Upper lobe of left lung (tissue), 6 donors: Measurements from ENCODE around the gene FKBP9. TPM values are rescaled to one million over a fixed set of nuclear protein-coding genes. Genes with fewer than 3 reads are reported as not detected.

Experiments used
- ATAC-seq, 2 donors: fragments of 200-7000 bp; cut with Tn5 transposase; one replicate each; pipeline ENCODE4 v1.9.1; 2022; ENCODE audit warnings: mild to moderate bottlenecking in 2 of 2, moderate library complexity in 2 of 2; ENCODE audit not compliant: low FRiP score in 2 of 2
- DNase-seq, 2 donors: peaks; one replicate each; pipeline ENCODE4 v3.0.0-alpha.2; 2019 to 2020
- H3K27ac ChIP-seq, 4 donors: fragments of 200-600 bp; sonication (generic); one replicate each; pipeline ENCODE4 v1.5.1; 2016 to 2019
- H3K27me3 ChIP-seq, 4 donors: fragments of 200-600 bp; sonication (generic); one replicate each; pipeline ENCODE4 v1.5.1; 2017 to 2019
- H3K36me3 ChIP-seq, 4 donors: fragments of 200-600 bp; sonication (generic); one replicate each; pipeline ENCODE4 v1.5.1; 2016 to 2019
- H3K4me1 ChIP-seq, 4 donors: fragments of 200-600 bp; sonication (generic); one replicate each; pipeline ENCODE4 v1.5.1; 2018 to 2019
- H3K4me3 ChIP-seq, 4 donors: fragments of 200-600 bp; sonication (generic); one replicate each; pipeline ENCODE4 v1.5.1; 2017 to 2019; ENCODE audit warnings: mild to moderate bottlenecking in 2 of 4, moderate library complexity in 1 of 4
- H3K9me3 ChIP-seq, 4 donors: fragments of 200-600 bp; sonication (generic); one replicate each; pipeline ENCODE4 v1.5.1; 2018 to 2019
- EP300 ChIP-seq, 4 donors: sonication (generic); formaldehyde crosslinking; IDR thresholded peaks; one replicate each; pipeline ENCODE4 v1.5.1; 2017; ENCODE audit warnings: antibody characterized with exemption in 4 of 4, control low read depth in 2 of 4
- POLR2A ChIP-seq, 4 donors: fragments of 450-650 bp; IDR thresholded peaks; one replicate each; pipeline ENCODE4 v1.5.1; 2016 to 2017; ENCODE audit warnings: antibody characterized with exemption in 4 of 4, mild to moderate bottlenecking in 2 of 4
- POLR2AphosphoS5 ChIP-seq, 2 donors: sonication (generic); formaldehyde crosslinking; IDR thresholded peaks; one replicate each; pipeline ENCODE4 v1.5.1; 2017; ENCODE audit warnings: antibody characterized with exemption in 2 of 2
- WGBS, 2 donors: methylation state at CpG; one replicate each; pipeline ENCODE4 v1.1.5; 2017 to 2018; 5-methylcytosine and 5-hydroxymethylcytosine counted together
- small RNA-seq, 4 donors: library from RNA; depleted of rRNA; stranded (forward); fragments of <200 nt; gene quantifications; one replicate each; pipeline ENCODE3, GENCODE V24; 2016
- total RNA-seq, 6 donors: library from RNA; depleted of rRNA in 4 of 6; stranded (reverse); fragments of >200 nt in 4 of 6; gene quantifications; one replicate each; pipeline versions ENCODE4 v1.1.0 to v1.2.1, GENCODE V29; 2016 to 2021
- TF ChIP-seq, protein P1 (sequence below), 6 experiments: fragments of 450-650 bp in 4 of 6; fragments of 200-600 bp in 2 of 6; sonication (generic) in 2 of 6; IDR thresholded peaks; one replicate each; pipeline ENCODE4 v1.5.1; 2016 to 2019; ENCODE audit warnings: antibody characterized with exemption in 6 of 6
- donor health status: DM: no; HTN: no; CAD: no; lungs with moderate emphysema.
- donor health status: DM: no; HTN: yes; CAD: no; lungs with severe emphysema.

The FKBP9 gene
- total RNA-seq, 6 donors from 2014 or later: 117 to 262 (median 136) TPM

- H3K4me3 ChIP-seq: no peak overlapping the region
- no peak for ATAC-seq
- no peak for DNase-seq
- H3K36me3 ChIP-seq: no peaks in the 10 kb centered on the region
- peak overlapping the region in 2 of 4 donors; percentile 32 to 58 for H3K27ac ChIP-seq
- H3K4me1 ChIP-seq: peaks cover 12 to 29% (median 25%) of the 10 kb centered on the region in 4 donors
- TF ChIP-seq POLR2A (IDR thresholded peaks at IDR 0.05) (no peak), EP300 (IDR thresholded peaks at IDR 0.05) (no peak), POLR2AphosphoS5 (IDR thresholded peaks at IDR 0.05) (no peak)
- TF ChIP-seq, protein P1, sequence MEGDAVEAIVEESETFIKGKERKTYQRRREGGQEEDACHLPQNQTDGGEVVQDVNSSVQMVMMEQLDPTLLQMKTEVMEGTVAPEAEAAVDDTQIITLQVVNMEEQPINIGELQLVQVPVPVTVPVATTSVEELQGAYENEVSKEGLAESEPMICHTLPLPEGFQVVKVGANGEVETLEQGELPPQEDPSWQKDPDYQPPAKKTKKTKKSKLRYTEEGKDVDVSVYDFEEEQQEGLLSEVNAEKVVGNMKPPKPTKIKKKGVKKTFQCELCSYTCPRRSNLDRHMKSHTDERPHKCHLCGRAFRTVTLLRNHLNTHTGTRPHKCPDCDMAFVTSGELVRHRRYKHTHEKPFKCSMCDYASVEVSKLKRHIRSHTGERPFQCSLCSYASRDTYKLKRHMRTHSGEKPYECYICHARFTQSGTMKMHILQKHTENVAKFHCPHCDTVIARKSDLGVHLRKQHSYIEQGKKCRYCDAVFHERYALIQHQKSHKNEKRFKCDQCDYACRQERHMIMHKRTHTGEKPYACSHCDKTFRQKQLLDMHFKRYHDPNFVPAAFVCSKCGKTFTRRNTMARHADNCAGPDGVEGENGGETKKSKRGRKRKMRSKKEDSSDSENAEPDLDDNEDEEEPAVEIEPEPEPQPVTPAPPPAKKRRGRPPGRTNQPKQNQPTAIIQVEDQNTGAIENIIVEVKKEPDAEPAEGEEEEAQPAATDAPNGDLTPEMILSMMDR (IDR thresholded peaks at IDR 0.05): no peak
- 35 to 40% methylated on average over 1 of the region's 1 CpG for WGBS, 2 donors
- no peaks in the 10 kb centered on the region for H3K27me3 ChIP-seq
- no peaks in the 10 kb centered on the region for H3K9me3 ChIP-seq
Observed at GRCh38 chr7:33053721-33054120, 96.5 kb downstream of the FKBP9 start.

- Histone ChIP-seq H3K9me3 (no peaks in the 10 kb centered on the region), H3K4me1 (peaks cover 12 to 29% (median 27%) of the 10 kb centered on the region in 4 donors), H3K27ac (peak overlapping the region in 2 of 4 donors; percentile 32 to 58), H3K4me3 (no peak overlapping the region), H3K36me3 (no peaks in the 10 kb centered on the region), H3K27me3 (no peaks in the 10 kb centered on the region)
- TF ChIP-seq POLR2AphosphoS5 (IDR thresholded peaks at IDR 0.05) (no peak), EP300 (IDR thresholded peaks at IDR 0.05) (no peak), POLR2A (IDR thresholded peaks at IDR 0.05) (no peak)
- TF ChIP-seq, protein P1 (IDR thresholded peaks at IDR 0.05): no peak
- ATAC-seq (no peak), DNase-seq (no peak)
- WGBS, 2 donors: 77 to 85% methylated on average over 2 of the region's 2 CpGs
Observed at GRCh38 chr7:33054261-33054964, 97.2 kb downstream of the FKBP9 start.

DNA sequence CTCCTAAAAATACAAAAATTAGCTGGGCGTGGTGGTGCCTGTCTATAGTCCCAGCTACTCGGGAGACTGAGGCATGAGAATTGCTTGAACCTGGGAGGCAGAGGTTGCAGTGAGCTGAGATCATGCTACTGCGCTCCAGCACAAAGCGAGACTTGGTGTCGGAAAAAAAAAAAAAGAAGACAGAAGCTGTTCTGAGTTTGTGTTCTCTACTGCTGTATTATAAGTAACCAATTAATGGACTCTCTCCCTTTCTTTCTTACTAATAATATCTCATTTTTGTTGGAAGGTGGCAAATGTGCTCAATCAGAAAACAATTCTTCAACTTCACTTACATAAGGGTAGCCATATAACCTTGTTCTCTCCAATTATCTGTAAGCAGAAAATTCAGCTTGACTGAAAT is 97.9 kb downstream of the FKBP9 start:
- Histone ChIP-seq H3K4me1 (peaks cover 10 to 29% (median 25%) of the 10 kb centered on the region in 4 donors), H3K27ac (peak overlapping the region in 1 of 4 donors; percentile 58), H3K36me3 (no peaks in the 10 kb centered on the region), H3K9me3 (no peaks in the 10 kb centered on the region), H3K27me3 (no peaks in the 10 kb centered on the region), H3K4me3 (no peak overlapping the region)
- DNase-seq (no peak), ATAC-seq (no peak)
- 96 to 100% methylated on average over 5 of the region's 5 CpGs for WGBS, 2 donors
- TF ChIP-seq, protein P1 (IDR thresholded peaks at IDR 0.05): no peak
- TF ChIP-seq EP300 (IDR thresholded peaks at IDR 0.05) (no peak), POLR2AphosphoS5 (IDR thresholded peaks at IDR 0.05) (no peak), POLR2A (IDR thresholded peaks at IDR 0.05) (no peak)

Small RNAs within 50 kb of the gene (small RNA-seq; reads per million reads assigned to genes)
- 0 reads per million in 4 donors for gene AC083863.1
- gene RN7SL505P: 0 reads per million in 4 donors
- 0 reads per million in 4 donors for gene RNU6-388P
- gene RPS29P14: 0 reads per million in 4 donors

Other genes with a start within 250 kb of the FKBP9 start
- 10 to 100 TPM; 19.0 to 53.1 (median 32.2) TPM for gene KBTBD2, start 65.7 kb upstream of the FKBP9 start, total RNA-seq
- 10 to 100 TPM; 18.4 to 52.3 (median 25.0) TPM for gene NT5C3A, start 105.3 kb downstream of the FKBP9 start, total RNA-seq
- 10 to 100 TPM in 4 of 6 donors, 1 to 10 TPM in 2; 5.9 to 15.7 (median 11.9) TPM for gene RP9, start 152.0 kb downstream of the FKBP9 start, total RNA-seq
- gene BBS9, start 172.1 kb downstream of the FKBP9 start, total RNA-seq: 10 to 100 TPM; 14.5 to 72.3 (median 20.6) TPM